GM12874 (cell line): ENCODE measurements around the gene ESYT3.

Source experiments
- TF ChIP-seq, protein P1 (sequence below): IDR thresholded peaks from 2 replicates; pipeline ENCODE4 v1.5.1; 2011; ENCODE audit warnings: low read depth, mild to moderate bottlenecking, control low read depth, low read length, moderate library complexity; ENCODE audit not compliant: insufficient read depth

Gene ESYT3

DNA sequence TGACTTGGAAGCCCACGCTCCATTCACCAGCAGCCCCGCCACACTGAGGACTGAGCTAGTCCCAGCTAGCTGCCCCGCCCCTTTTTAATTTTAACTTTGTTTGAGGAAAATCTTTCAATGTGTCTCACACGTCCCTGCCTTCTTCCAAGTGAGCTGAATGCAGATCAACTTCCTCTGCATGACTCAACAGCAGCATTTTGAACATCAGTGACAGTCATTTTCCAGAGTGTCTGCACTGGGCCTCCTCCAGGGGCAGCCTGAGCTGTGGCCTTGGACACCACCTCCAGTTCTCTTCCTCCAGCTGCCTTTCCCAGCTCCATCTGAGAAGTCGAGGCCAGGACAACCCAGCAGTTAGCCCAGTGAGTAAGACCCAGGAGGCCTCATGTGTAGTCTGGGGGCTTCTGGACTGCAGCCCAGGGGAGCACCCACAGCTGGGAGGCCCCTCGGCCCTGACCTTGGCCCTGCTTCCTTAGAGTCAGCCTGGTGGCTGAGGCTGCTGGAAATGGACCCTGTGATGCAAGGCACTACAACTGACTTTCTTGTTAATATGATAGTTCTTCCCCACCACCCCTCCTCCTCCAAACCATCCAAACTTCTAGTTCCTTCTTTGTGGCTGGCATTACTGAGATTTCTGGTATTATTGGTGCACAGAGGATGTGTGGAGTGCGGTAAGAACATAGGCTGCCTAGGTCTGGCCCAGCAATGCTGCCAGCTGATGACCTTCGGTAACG, 21.4 kb upstream of the ESYT3 start:
- TF ChIP-seq, protein P1, sequence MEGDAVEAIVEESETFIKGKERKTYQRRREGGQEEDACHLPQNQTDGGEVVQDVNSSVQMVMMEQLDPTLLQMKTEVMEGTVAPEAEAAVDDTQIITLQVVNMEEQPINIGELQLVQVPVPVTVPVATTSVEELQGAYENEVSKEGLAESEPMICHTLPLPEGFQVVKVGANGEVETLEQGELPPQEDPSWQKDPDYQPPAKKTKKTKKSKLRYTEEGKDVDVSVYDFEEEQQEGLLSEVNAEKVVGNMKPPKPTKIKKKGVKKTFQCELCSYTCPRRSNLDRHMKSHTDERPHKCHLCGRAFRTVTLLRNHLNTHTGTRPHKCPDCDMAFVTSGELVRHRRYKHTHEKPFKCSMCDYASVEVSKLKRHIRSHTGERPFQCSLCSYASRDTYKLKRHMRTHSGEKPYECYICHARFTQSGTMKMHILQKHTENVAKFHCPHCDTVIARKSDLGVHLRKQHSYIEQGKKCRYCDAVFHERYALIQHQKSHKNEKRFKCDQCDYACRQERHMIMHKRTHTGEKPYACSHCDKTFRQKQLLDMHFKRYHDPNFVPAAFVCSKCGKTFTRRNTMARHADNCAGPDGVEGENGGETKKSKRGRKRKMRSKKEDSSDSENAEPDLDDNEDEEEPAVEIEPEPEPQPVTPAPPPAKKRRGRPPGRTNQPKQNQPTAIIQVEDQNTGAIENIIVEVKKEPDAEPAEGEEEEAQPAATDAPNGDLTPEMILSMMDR, result no peak

DNA sequence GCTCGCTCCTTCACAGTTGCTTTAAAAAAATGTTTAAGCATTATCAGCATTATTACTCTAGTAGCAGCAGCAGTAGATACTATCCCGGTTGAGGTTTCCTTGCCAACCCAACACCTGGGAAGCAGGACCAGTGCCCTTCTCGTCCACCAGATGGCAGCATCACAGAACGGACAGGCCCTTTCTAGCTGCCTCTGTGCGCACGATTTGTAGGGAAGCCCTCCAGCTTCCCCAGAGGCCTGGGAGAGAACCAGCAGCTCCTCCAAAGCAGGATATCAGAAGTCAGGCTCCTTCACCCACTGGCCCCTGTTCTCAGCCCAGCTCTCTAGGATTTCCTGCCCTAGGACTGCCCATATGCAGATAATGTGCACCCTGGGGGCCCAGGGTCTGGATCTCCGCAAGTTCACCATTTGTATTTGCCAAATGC, 16.8 kb upstream of the ESYT3 start:
- TF ChIP-seq, protein P1, result peak; percentile 92

DNA sequence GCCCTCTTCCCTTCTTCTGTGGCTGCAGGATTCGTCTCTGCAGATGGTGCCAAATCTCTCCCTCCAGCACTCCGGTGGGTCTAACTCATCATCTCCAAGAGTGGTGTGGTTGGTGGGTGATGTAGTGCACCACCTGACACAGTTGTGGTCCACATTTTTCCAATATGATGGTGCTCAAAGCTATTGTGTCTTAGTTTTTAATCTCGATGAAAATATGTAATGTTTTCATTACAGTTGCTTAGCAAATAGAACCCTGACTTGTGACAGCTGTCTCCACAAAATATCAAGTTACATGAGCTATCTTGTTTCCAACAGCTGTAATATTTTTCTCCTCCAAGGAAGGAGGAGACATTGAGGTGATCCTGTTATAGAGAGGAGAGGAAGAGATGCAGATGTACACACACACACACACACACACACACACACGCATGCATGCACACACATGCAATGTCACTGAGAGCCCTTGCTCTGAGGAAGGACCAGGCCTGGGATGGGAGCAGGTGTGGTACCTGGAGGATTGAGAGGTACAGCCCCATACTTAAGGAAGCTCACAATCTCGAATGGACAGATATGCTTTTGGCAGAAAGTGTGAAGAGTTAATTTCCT, 15.7 kb upstream of the ESYT3 start:
- TF ChIP-seq, protein P1, result no peak

DNA sequence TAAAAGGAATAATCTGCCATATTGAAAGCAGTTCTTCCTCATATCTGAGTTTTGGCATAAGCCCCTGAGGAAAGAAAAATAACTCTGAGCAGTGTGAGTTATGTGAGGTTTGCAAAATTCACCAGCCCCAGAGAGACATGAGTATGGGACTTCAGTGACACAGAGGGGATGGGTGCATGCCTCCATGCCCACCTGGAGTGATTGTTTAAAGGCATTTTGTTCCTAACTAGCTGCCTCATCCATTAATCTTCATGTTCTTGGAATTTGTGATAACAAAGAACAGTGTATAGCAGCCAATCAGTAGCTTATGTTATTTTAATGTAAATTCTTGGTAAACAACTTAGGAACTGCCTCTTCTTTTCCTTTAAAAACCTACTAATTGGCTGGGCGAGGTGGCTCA, 11.1 kb upstream of the ESYT3 start:
- TF ChIP-seq, protein P1, result no peak

DNA sequence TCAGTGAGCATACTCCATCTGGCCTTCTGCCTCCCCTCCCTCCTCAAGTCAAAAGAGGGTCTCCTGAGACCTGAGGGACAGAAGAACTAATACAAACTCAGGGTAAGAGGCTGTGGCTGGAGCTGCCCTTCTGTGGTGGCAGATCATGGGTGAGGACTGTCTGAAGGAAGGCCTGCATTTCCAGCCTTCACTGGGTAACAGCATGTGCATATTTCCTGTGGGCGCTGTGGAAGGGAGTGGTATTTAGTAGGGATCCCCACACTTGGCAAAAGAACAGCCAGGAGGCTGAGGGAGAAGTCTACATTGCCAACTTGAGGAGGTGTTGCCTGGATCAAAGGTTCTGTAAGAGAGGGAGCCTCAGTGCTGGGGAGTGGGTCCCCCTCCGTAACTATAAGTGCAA, 10.1 kb upstream of the ESYT3 start:
- TF ChIP-seq, protein P1, result no peak

DNA sequence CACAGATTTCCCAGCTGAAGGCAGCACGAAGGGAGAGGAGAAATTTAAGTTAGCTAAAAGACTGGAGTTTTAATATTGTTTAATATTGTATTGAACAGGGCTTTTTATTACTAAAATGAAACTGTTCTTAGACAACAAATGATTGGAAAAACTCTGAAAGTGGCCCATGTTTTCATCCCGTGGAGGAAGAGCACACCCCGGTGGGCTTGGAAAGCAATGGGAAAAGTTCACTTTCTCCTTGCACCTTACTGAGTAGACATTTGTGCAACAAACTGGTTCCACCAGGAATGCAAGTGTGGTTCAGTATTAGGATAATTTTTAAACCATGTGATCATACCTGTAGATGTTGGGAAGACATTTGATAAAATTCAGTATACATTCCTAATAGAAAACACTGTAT, 8.2 kb upstream of the ESYT3 start:
- TF ChIP-seq, protein P1, result no peak

DNA sequence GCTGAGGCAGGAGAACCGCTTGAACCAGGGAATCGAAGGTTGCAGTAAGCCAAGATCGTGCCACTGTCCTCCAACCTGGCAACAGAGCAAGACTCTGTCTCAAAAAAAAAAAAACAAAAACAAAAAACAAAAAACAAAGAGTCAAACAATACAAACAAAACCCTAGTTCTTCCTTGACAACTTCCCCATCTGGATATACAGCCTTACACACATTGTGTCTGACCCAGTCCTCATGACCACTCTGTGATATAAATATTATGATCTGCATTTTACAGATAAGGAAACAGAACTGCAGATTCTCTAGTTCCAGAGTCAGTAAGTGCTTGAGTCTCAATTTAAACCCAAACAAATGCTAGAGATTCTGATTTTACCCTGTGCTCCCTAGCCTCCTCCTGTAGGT, 4.8 kb upstream of the ESYT3 start:
- TF ChIP-seq, protein P1, result no peak
